ENCODE measurements around the gene BARD1. TPM values are rescaled to one million over a fixed set of nuclear protein-coding genes. Genes with fewer than 3 reads are reported as not detected.
"Not testable (repeated sequence)": the region's sequence is repeated elsewhere in the genome, so short reads cannot be mapped to it uniquely, and the experiment has no call there.

The BARD1 gene
- total and polyA plus RNA-seq, 2 donors (not counting 1 experiment from before 2014, with no cell fraction given) = 5.1 to 43.1 TPM

GRCh38 chr2:214696681-214697080 lies 112.8 kb downstream of the BARD1 start:
- Histone ChIP-seq H3K79me2 (ENCODE audit: control insufficient read depth, insufficient read depth, low read length) (no peaks in the 10 kb centered on the region), H3K4me1 (ENCODE audit: control insufficient read depth, extremely low read depth, insufficient read depth, low read length) (no peaks in the 10 kb centered on the region), H3K9ac (ENCODE audit: insufficient read depth, low read length) (no peak overlapping the region), H4K20me1 (ENCODE audit: control insufficient read depth, extremely low read depth, insufficient read depth, low read length) (no peaks in the 10 kb centered on the region), H3K4me2 (ENCODE audit: extremely low read depth, insufficient read depth, low read length) (no peak overlapping the region), H3K9me3 (ENCODE audit: control insufficient read depth, insufficient read depth, low read depth, low read length) (no peaks in the 10 kb centered on the region), H3K36me3 (ENCODE audit: control insufficient read depth, insufficient read depth, low read length) (no peaks in the 10 kb centered on the region), H2AFZ (ENCODE audit: low read length) (no peak overlapping the region), H3K4me3 (replicated peaks in 1 of 4; ENCODE audit: control extremely low read depth in 1 of 4, insufficient read depth in 1 of 4, low read depth in 3 of 4, low read length in 4 of 4) (no peak overlapping the region), H3K27me3 (ENCODE audit: control insufficient read depth, insufficient read depth, low read length) (no peaks in the 10 kb centered on the region), H3K27ac (ENCODE audit: insufficient read depth, low read length) (no peak overlapping the region)
- DNase-seq (ENCODE audit: low read depth in 2 of 2) = no peak
- TF ChIP-seq EZH2 (IDR thresholded peaks at IDR 0.05; ENCODE audit: low read length, missing control alignments) (no peak), CTCF (conservative IDR thresholded peaks at IDR 0.05 in 1 of 2, IDR thresholded peaks at IDR 0.05 in 1 of 2; ENCODE audit: low read depth in 1 of 2, low read length in 2 of 2) (no peak)

GRCh38 chr2:214695789-214696188 lies 113.7 kb downstream of the BARD1 start:
- H4K20me1 ChIP-seq (ENCODE audit: control insufficient read depth, extremely low read depth, insufficient read depth, low read length) = no peaks in the 10 kb centered on the region
- no peaks in the 10 kb centered on the region for H3K36me3 ChIP-seq (ENCODE audit: control insufficient read depth, insufficient read depth, low read length)
- H3K27ac ChIP-seq (ENCODE audit: insufficient read depth, low read length) = no peak overlapping the region
- H3K4me2 ChIP-seq (ENCODE audit: extremely low read depth, insufficient read depth, low read length) = no peak overlapping the region
- no peaks in the 10 kb centered on the region for H3K79me2 ChIP-seq (ENCODE audit: control insufficient read depth, insufficient read depth, low read length)
- H3K27me3 ChIP-seq (ENCODE audit: control insufficient read depth, insufficient read depth, low read length) = no peaks in the 10 kb centered on the region
- no peaks in the 10 kb centered on the region for H3K9me3 ChIP-seq (ENCODE audit: control insufficient read depth, insufficient read depth, low read depth, low read length)
- H3K4me1 ChIP-seq (ENCODE audit: control insufficient read depth, extremely low read depth, insufficient read depth, low read length) = no peaks in the 10 kb centered on the region
- H3K9ac ChIP-seq (ENCODE audit: insufficient read depth, low read length) = no peak overlapping the region
- H3K4me3 ChIP-seq (replicated peaks in 1 of 4; ENCODE audit: control extremely low read depth in 1 of 4, insufficient read depth in 1 of 4, low read depth in 3 of 4, low read length in 4 of 4) = no peak overlapping the region
- no peak overlapping the region for H2AFZ ChIP-seq (ENCODE audit: low read length)
- TF ChIP-seq CTCF (conservative IDR thresholded peaks at IDR 0.05 in 1 of 2, IDR thresholded peaks at IDR 0.05 in 1 of 2; ENCODE audit: low read depth in 1 of 2, low read length in 2 of 2) (no peak), EZH2 (IDR thresholded peaks at IDR 0.05; ENCODE audit: low read length, missing control alignments) (no peak)
- DNase-seq (ENCODE audit: low read depth in 2 of 2) = peak in 1 of 2 donors; percentile 18

GRCh38 chr2:214683557-214683956 lies 125.9 kb downstream of the BARD1 start:
- not testable (repeated sequence) for H3K9me3 ChIP-seq (ENCODE audit: control insufficient read depth, insufficient read depth, low read depth, low read length); DNase-seq (ENCODE audit: low read depth in 2 of 2); H3K79me2 ChIP-seq (ENCODE audit: control insufficient read depth, insufficient read depth, low read length); H3K4me1 ChIP-seq (ENCODE audit: control insufficient read depth, extremely low read depth, insufficient read depth, low read length); H3K36me3 ChIP-seq (ENCODE audit: control insufficient read depth, insufficient read depth, low read length); H3K27ac ChIP-seq (ENCODE audit: insufficient read depth, low read length); H3K27me3 ChIP-seq (ENCODE audit: control insufficient read depth, insufficient read depth, low read length); H3K9ac ChIP-seq (ENCODE audit: insufficient read depth, low read length); H3K4me2 ChIP-seq (ENCODE audit: extremely low read depth, insufficient read depth, low read length); H4K20me1 ChIP-seq (ENCODE audit: control insufficient read depth, extremely low read depth, insufficient read depth, low read length); H2AFZ ChIP-seq (ENCODE audit: low read length)
- peak overlapping the region in 2 of 4 experiments; percentile 22 to 54 for H3K4me3 ChIP-seq (replicated peaks in 1 of 4; ENCODE audit: control extremely low read depth in 1 of 4, insufficient read depth in 1 of 4, low read depth in 3 of 4, low read length in 4 of 4)

All from fibroblast of lung (primary cell).